Muscle layer of colon (tissue), 2 donors: ENCODE data around the gene ANKRD44.

Source experiments
- H3K27ac ChIP-seq: one replicate; pipeline ENCODE4 v1.7.0; 2013; ENCODE audit warnings: low read depth, mild to moderate bottlenecking, low read length, moderate library complexity
- H3K27me3 ChIP-seq, 2 donors: one replicate each; pipeline ENCODE4 v1.7.0; 2013; ENCODE audit warnings: low read length in 2 of 2, mild to moderate bottlenecking in 2 of 2; ENCODE audit not compliant: insufficient read depth in 2 of 2, control insufficient read depth in 1 of 2
- H3K36me3 ChIP-seq: one replicate; pipeline ENCODE4 v1.7.0; 2013; ENCODE audit warnings: mild to moderate bottlenecking, low read length; ENCODE audit not compliant: insufficient read depth
- H3K4me1 ChIP-seq: one replicate; pipeline ENCODE4 v1.7.0; 2013; ENCODE audit warnings: mild to moderate bottlenecking, low read length; ENCODE audit not compliant: insufficient read depth
- H3K4me3 ChIP-seq, 2 donors: one replicate each; pipeline ENCODE4 v1.7.0; 2013; ENCODE audit warnings: low read length in 2 of 2, low read depth in 1 of 2, mild to moderate bottlenecking in 1 of 2, moderate library complexity in 1 of 2
- H3K9ac ChIP-seq: one replicate; pipeline ENCODE4 v1.7.0; 2013; ENCODE audit warnings: low read length
- H3K9me3 ChIP-seq: one replicate; pipeline ENCODE4 v1.7.0; 2013; ENCODE audit warnings: mild to moderate bottlenecking, low read length
- donor health status: abdominal sarcoma.
- donor health status: Adenocarcinoma of cecum.

Gene ANKRD44

DNA sequence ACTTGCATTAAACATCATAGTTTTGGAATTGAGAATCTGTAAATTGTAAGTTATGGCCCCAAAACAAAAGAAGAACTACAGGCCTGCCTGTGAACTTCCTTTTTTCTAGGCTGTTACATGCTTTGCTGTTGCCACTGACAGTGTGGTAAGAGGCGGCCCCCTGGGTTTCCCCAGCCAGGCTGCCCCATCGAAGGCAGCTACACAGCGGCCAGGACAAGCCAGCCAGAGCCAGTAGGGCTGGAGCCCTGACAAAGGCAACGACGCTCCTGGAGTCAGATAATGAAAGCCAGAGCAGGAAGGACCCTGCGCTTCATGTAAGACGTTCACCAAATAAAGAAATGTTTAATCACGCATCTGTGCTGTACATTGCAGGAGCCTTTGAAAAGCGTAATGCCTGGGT, 55.0 kb downstream of the ANKRD44 start:
- Histone ChIP-seq H3K4me1 (peaks cover 40% of the 10 kb centered on the region), H3K27me3 (no peaks in the 10 kb centered on the region), H3K9me3 (no peaks in the 10 kb centered on the region), H3K4me3 (peak overlapping the region in 1 of 2 donors; percentile 5), H3K27ac (peak overlapping the region; percentile 79), H3K36me3 (no peaks in the 10 kb centered on the region), H3K9ac (peak overlapping the region; percentile 9)

DNA sequence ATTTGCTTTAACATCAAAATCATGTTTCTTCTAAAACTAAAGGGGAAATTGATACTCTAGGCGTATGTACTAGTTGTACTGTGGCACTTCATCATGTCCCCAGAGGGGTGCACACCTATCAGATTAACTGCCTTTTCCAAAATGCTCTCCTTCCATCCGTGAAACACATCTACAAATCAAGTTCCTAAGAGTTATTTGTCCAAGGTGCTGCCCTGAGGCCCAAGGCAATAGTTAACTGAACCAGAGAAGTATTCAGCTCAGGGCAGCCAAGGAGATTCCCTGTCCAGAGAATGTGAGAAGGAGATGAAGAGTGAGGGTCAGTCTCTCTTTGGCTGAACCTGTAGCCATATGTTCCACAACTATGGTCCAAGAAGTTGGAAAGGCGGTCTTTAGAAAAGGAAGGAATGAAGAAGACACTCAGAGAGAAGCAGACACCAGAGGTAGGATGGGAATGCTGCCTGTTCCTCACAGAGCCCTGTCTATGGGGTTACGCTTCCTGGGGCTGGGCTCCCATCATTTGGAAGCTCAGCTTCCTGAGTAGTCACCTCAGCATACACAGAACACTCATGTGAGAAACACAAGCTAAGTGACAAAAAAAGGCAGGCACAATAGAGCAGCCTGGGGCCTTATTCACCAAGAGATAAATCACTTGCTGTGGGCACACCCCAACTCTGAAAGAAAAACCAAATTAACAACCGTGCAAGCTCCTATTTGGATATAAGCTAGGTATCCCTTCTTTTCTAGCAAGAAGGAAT, 55.6 kb downstream of the ANKRD44 start:
- H3K27me3 ChIP-seq, result no peaks in the 10 kb centered on the region
- no peaks in the 10 kb centered on the region for H3K36me3 ChIP-seq
- H3K27ac ChIP-seq, result peak overlapping the region; percentile 79
- H3K9ac ChIP-seq, result peak overlapping the region; percentile 9
- H3K9me3 ChIP-seq, result no peaks in the 10 kb centered on the region
- H3K4me1 ChIP-seq, result peaks cover 44% of the 10 kb centered on the region
- peak overlapping the region in 1 of 2 donors; percentile 0 for H3K4me3 ChIP-seq

GRCh38 chr2:197251576-197251975, 59.0 kb downstream of the ANKRD44 start:
- Histone ChIP-seq H3K27me3 (no peaks in the 10 kb centered on the region), H3K4me3 (no peak overlapping the region), H3K27ac (no peak overlapping the region), H3K36me3 (no peaks in the 10 kb centered on the region), H3K4me1 (peaks cover 48% of the 10 kb centered on the region), H3K9me3 (no peaks in the 10 kb centered on the region), H3K9ac (no peak overlapping the region)

DNA sequence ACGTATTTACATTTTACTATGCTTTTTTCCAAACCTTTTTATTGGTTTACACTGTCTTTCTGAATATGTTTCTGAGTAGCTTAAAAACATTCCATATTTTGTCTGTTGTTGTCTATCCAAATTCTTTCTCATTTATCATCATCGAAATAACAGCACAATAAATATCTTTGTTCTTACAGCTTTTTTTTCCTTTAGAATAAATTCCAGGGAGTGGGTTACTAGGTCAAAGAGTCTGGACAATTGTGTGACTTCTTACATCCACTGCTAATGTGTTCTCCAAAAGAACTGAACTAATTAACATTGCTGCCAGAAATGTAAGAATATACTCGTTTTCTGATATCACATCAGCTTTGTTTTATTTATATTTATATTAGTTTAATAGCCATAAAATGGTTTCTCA, 59.4 kb downstream of the ANKRD44 start:
- Histone ChIP-seq H3K4me3 (no peak overlapping the region), H3K36me3 (no peaks in the 10 kb centered on the region), H3K27me3 (no peaks in the 10 kb centered on the region), H3K4me1 (peaks cover 44% of the 10 kb centered on the region), H3K27ac (no peak overlapping the region), H3K9me3 (no peaks in the 10 kb centered on the region), H3K9ac (no peak overlapping the region)

DNA sequence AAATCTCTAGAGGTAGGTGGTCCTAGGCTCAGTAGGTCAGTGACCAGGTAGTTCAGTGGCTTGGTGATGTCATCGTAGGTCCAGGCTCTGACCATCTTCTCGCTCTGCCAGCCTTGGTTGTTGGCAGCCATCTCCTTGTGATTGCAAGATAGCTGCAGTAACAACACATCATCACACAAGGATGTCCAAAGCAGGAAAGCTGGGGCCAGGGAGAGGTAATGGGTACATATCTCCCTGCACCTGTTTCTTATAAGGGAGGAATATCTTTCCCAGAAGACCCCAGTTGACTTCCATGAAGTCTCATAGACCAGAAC, 60.5 kb downstream of the ANKRD44 start:
- Histone ChIP-seq H3K36me3 (no peaks in the 10 kb centered on the region), H3K4me1 (peaks cover 38% of the 10 kb centered on the region), H3K9me3 (no peaks in the 10 kb centered on the region), H3K4me3 (no peak overlapping the region), H3K27ac (no peak overlapping the region), H3K9ac (no peak overlapping the region), H3K27me3 (no peaks in the 10 kb centered on the region)

DNA sequence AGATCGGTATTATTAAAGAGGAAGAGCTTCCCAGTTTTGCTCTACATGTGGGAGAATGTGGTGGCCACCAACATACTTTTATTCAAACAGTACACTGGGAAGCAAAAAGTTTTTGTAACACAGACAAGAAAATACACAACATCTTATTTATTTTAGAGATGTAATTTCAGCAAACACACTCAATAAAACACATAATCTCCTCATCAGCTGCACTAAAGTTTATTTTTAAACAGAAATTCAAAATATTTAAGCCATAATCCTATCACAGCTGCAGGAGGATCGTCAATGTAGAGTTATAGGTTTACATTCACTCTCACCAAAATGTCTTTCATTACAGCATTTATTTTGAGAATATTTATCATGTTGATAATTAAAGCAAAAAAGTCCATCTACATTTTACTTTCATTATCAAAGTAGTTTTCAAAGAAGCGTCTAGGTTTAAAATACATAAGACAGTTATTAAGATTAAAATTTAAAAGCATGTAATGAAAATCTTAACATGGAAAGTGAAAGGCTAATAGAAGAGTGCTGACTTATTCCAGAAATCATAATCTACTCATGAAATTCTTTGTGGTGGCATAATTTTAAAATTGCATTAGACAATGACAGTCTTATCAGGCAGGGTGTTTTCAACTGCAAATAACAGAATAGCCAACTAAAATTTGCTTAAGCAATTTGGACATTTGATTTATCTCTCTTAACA, 61.0 kb downstream of the ANKRD44 start:
- Histone ChIP-seq H3K4me1 (peaks cover 32% of the 10 kb centered on the region), H3K27ac (no peak overlapping the region), H3K27me3 (no peaks in the 10 kb centered on the region)

DNA sequence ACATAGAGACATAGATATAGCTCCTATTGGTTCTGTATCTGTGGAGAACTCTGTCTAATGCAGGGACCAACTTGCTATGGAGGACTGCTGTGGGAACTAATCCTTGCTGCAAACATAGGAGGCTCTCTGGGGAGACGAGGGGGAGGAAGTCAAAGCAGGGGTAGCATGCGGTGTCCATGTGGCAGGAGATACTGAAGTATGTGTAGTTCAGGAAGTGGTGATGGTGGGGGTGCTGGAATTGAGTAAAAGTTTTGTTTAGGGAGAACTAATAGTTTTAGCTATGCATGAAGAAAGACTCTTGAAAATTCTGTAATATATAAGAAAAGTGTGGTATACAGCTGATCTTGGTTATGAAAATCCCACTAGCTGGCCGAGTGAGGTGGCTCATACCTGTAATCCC, 62.0 kb downstream of the ANKRD44 start:
- no peaks in the 10 kb centered on the region for H3K36me3 ChIP-seq
- no peaks in the 10 kb centered on the region for H3K9me3 ChIP-seq
- H3K9ac ChIP-seq, result no peak overlapping the region
- H3K27ac ChIP-seq, result no peak overlapping the region
- H3K4me3 ChIP-seq, result no peak overlapping the region
- H3K27me3 ChIP-seq, result no peaks in the 10 kb centered on the region
- H3K4me1 ChIP-seq, result peaks cover 24% of the 10 kb centered on the region

More for the DNA sequence above, 61.0 kb downstream of the ANKRD44 start:
- H3K9ac ChIP-seq, result no peak overlapping the region
- no peaks in the 10 kb centered on the region for H3K9me3 ChIP-seq
- no peak overlapping the region for H3K4me3 ChIP-seq
- H3K36me3 ChIP-seq, result no peaks in the 10 kb centered on the region

DNA sequence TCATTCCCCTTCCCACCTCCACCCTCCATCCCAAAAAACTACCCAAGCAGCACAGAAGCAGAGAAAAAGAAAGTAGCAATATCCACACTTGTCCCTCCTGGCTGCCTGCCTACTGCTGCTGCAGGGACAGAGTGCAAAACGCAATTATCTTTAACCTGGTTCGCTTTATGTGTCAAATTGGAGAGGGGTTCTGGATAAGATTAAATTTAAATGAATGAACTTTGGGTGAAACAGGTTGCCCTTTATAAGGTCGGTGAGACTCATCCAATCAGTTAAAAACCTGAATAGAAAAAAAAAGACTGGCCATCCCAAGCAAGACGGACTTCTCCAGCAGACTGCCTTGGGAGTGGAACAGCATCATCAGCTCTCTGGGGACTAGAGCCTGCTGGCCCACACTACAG, 62.6 kb downstream of the ANKRD44 start:
- Histone ChIP-seq H3K4me3 (no peak overlapping the region), H3K4me1 (peaks cover 23% of the 10 kb centered on the region), H3K9ac (no peak overlapping the region), H3K9me3 (no peaks in the 10 kb centered on the region), H3K27me3 (no peaks in the 10 kb centered on the region), H3K27ac (no peak overlapping the region), H3K36me3 (no peaks in the 10 kb centered on the region)

DNA sequence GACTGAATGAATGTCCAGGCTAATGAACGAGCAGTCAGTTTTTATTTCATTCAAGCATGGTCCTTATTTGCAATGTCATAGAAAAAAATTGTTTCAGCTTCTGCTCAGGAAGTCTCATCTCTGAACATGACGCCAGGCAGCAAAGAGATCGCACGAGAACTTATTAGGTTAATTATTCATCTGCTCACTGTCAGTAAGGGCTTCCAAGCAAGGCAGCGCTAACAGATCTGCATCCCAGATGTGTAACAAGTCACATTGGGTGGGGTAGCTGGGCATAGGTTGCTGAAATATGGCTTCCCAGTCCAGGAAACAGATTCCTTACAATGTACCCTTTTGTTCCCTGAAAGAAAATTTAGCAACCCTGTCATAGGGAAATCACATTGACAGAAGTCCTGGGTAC, 63.5 kb downstream of the ANKRD44 start:
- no peaks in the 10 kb centered on the region for H3K9me3 ChIP-seq
- H3K9ac ChIP-seq, result no peak overlapping the region
- H3K27me3 ChIP-seq, result no peaks in the 10 kb centered on the region
- no peak overlapping the region for H3K27ac ChIP-seq
- peaks cover 23% of the 10 kb centered on the region for H3K4me1 ChIP-seq
- no peak overlapping the region for H3K4me3 ChIP-seq
- H3K36me3 ChIP-seq, result no peaks in the 10 kb centered on the region

GRCh38 chr2:197245829-197246804, 64.5 kb downstream of the ANKRD44 start:
- Histone ChIP-seq H3K4me3 (no peak overlapping the region), H3K4me1 (peaks cover 25% of the 10 kb centered on the region), H3K9ac (no peak overlapping the region), H3K9me3 (no peaks in the 10 kb centered on the region), H3K27ac (no peak overlapping the region), H3K36me3 (no peaks in the 10 kb centered on the region), H3K27me3 (no peaks in the 10 kb centered on the region)

- no peaks in the 10 kb centered on the region for H3K9me3 ChIP-seq
- H3K27ac ChIP-seq, result no peak overlapping the region
- no peak overlapping the region for H3K4me3 ChIP-seq
- peaks cover 25% of the 10 kb centered on the region for H3K4me1 ChIP-seq
- H3K36me3 ChIP-seq, result no peaks in the 10 kb centered on the region
- no peak overlapping the region for H3K9ac ChIP-seq
- no peaks in the 10 kb centered on the region for H3K27me3 ChIP-seq
Measured at GRCh38 chr2:197244349-197244748, 66.2 kb downstream of the ANKRD44 start.
